GM19452 (cell line): ENCODE results near the gene BLTP3A.

Experiments
- ATAC-seq: cut with Tn5 transposase; IDR thresholded peaks from one replicate; pipeline ENCODE4 v1.9.1; 2021; ENCODE audit not compliant: unreplicated experiment

Gene BLTP3A

DNA sequence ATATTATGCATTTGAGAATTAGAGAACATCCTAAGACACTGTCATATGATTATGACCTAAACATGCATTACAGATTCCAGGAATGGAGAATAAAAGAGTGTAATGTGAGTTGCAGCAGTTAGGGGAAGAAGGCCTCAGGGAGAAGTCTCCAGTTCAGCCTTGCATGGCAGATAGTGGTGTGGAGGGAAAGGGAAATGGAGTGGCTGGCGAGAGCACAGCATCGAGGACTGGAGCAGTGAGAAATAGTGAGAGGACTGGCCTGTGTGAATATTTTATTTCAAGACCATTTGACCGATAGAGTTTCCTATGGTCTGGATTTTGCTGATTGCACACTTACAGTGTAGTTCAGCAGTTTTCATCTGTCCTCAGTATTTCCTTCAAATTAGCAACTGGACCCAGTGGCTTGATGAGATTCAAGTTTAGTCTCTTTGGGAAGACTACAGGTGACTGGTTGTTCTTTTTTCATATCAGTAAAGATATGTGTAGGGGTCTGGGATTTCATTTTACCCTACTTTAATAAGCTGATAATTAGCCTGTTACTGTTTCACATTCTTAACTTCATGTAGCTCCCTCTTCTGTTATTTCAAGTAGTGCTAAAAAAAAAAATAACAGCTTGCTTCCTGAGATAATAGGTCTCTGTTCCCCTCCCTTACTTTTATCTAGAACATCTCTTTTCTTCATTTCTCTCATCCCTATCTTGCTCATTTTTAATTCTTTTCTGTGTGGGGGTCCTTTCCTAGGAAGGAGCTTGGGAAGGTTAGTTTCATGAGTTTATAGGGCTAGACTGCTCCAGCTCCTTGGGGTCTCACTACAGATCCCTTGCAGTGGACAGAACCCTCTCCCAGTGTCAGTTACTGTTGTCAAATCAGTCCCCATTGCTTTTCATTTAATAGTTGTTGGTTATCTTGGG, 27.9 kb downstream of the BLTP3A start:
- no peak for ATAC-seq

- ATAC-seq = no peak
Observed at GRCh38 chr6:34829137-34829536, 37.3 kb downstream of the BLTP3A start.

- no peak for ATAC-seq
Observed at GRCh38 chr6:34832942-34833341, 41.1 kb downstream of the BLTP3A start.

GRCh38 chr6:34834789-34835518, 43.1 kb downstream of the BLTP3A start:
- no peak for ATAC-seq

- ATAC-seq = no peak
Observed at GRCh38 chr6:34836008-34836407, 44.1 kb downstream of the BLTP3A start.

DNA sequence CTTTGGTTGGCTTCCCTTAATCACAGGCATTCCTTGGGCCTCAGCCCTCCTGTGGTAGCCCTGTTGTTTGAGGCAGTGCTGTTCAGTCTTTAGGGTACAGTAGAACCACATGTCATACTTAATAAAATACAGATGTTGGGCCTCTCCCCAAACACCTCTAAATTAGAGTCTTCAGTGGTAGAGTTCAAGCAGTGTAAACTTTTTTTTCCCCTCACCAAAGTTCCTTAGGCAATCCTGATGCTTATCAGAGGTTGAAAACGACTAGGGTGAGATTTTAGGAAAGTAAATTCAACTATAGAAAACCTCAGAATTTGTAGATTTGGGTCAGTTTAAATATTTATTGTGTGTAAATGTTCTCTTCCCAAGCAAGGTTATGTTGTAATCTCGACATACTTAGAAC, 44.6 kb downstream of the BLTP3A start:
- no peak for ATAC-seq

DNA sequence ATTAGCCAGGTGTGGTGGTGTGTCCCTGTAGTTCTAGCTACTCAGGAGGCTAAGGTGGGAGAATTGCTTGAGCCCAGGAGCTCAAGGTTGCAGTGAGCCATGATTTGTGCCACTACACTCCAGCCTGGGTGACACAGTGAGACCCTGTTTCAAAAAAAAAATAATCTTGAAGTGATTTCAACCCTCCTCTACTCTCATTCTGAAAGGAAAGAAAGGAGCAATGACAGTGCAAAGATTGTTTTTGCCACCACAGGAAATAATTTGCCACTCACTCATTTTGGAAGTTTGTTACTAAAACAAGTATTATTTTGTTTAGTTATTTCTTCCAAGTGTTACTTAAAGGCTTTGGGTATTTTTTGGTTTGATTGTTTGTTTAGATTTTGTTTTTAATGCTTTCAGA, 45.6 kb downstream of the BLTP3A start:
- no peak for ATAC-seq

DNA sequence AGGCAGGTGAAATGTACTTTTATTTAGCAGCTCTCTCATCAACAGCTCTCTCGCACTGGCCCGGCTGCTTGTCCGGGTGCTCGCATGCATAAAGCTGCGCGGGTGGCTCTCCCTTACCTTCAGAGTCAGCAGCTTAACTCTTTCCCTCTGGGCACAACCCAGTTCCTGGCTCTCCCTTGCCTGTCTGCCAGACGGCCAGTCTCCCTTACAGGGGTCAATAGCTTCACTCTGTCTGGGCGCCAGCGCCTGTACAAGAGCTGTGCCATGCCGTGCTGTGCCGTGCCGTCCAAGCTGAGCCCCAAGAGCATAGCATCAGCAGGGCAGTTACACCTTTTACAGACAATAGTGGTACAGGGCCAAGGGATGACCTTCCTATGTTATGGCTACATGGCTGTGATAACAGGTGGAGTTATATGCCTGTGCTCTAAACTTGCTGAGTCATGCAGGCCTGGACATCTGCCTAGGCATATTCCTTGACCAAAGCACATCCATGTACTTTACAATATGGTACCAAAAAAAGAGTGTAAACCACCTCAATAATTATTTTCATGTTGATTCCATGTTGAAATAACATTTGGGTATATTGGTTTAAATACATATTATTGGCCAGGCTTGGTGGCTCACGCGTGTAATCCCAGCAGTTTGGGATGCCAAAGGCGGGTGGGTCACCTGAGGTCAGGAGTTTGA, 47.9 kb downstream of the BLTP3A start:
- no peak for ATAC-seq
